Measurements from ENCODE around the gene SPATC1L. TPM values are rescaled to one million over a fixed set of nuclear protein-coding genes. Genes with fewer than 3 reads are reported as not detected.

Gene SPATC1L
- total RNA-seq, 1 experiment from 2014 or later, result 12.7 TPM

Other genes with a start within 250 kb of the SPATC1L start
- gene COL6A1, start 202.7 kb downstream of the SPATC1L start, total RNA-seq (2014; rRNA removed; shearing (Covaris generic)), result 1.1 and 4.4 TPM in 2 replicates
- gene COL6A2, start 86.3 kb downstream of the SPATC1L start, total RNA-seq (2014; rRNA removed; shearing (Covaris generic)), result not detected in 2 replicates
- 0.33 TPM in 1 of 2 replicates, not detected in the other for gene FTCD, start 28.9 kb downstream of the SPATC1L start, total RNA-seq (2014; rRNA removed; shearing (Covaris generic))
- gene LSS, start 44.3 kb upstream of the SPATC1L start, total RNA-seq (2014; rRNA removed; shearing (Covaris generic)), result 95.6 and 109 TPM in 2 replicates
- gene MCM3AP, start 101.2 kb upstream of the SPATC1L start, total RNA-seq (2014; rRNA removed; shearing (Covaris generic)), result 75.9 and 115 TPM in 2 replicates
- gene YBEY, start 101.9 kb upstream of the SPATC1L start, total RNA-seq (2014; rRNA removed; shearing (Covaris generic)), result 9.4 and 10.5 TPM in 2 replicates
- gene C21orf58, start 139.4 kb upstream of the SPATC1L start, total RNA-seq (2014; rRNA removed; shearing (Covaris generic)), result 14.7 and 17.2 TPM in 2 replicates
- 33.9 and 51.3 TPM in 2 replicates for gene PCNT, start 139.7 kb upstream of the SPATC1L start, total RNA-seq (2014; rRNA removed; shearing (Covaris generic))